GM12801 (cell line): ENCODE data around the gene ALX4.

Source experiments
- TF ChIP-seq, protein P1 (sequence below): IDR thresholded peaks from one replicate; pipeline ENCODE4 v1.5.1; 2011; ENCODE audit warnings: control low read depth; ENCODE audit not compliant: insufficient read length; ENCODE audit errors: extremely low read depth

ALX4 gene

DNA sequence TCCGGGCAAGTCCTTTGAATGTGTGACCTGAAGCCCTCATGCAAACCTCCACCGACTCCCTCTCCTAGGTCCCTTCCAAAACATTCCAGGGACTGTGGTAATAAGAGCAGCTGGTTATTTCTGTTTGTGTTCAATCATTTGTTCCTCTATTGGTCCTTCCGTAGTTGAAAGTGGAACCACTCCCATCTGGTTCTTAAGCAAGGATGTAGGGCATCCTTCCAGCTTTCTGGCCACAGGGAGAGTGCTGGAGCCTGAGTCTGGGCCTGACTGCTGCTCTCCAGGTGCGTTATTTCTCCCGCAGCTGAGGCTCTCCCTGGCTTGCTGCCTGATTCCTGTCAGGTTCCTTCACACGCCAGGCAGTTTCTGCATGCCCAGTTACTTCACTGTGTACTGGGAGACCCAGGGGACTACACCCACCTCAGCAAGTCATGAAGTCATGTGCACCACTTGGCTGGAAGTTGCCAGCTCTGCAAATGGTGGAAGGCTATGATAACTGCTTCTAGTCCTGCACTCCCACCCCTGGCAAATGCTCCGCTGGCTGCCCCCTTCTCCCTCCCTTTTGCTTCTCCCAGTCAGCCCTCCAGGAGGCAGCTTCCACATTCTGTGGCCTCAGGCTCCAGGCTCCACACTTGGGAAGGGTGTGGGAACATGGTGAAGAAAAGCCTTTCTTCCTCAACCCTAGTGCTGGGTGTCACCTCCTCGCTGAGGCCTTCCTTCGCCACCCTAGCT is 4.0 kb upstream of the ALX4 start:
- TF ChIP-seq, protein P1, sequence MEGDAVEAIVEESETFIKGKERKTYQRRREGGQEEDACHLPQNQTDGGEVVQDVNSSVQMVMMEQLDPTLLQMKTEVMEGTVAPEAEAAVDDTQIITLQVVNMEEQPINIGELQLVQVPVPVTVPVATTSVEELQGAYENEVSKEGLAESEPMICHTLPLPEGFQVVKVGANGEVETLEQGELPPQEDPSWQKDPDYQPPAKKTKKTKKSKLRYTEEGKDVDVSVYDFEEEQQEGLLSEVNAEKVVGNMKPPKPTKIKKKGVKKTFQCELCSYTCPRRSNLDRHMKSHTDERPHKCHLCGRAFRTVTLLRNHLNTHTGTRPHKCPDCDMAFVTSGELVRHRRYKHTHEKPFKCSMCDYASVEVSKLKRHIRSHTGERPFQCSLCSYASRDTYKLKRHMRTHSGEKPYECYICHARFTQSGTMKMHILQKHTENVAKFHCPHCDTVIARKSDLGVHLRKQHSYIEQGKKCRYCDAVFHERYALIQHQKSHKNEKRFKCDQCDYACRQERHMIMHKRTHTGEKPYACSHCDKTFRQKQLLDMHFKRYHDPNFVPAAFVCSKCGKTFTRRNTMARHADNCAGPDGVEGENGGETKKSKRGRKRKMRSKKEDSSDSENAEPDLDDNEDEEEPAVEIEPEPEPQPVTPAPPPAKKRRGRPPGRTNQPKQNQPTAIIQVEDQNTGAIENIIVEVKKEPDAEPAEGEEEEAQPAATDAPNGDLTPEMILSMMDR = no peak

DNA sequence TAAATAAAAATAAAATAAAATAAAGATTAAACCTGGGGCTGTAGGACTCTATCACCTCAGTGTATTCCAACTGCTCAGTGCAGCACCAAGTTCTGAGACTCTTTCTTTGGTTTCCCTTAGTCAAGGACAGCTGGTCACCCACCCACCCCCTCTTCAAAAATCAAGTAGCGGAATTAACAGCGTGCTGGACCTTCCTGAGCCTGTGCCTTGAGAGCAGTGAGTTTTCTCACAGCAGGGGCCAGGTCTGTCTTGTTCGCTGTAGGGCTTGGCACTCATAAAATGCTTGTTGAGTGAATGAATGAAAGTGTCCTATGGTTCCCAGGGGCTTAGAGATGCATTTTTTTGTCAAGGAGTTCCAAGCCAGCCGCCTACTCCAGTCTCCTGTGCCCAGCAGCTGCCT is 2.9 kb upstream of the ALX4 start:
- TF ChIP-seq, protein P1 = no peak

DNA sequence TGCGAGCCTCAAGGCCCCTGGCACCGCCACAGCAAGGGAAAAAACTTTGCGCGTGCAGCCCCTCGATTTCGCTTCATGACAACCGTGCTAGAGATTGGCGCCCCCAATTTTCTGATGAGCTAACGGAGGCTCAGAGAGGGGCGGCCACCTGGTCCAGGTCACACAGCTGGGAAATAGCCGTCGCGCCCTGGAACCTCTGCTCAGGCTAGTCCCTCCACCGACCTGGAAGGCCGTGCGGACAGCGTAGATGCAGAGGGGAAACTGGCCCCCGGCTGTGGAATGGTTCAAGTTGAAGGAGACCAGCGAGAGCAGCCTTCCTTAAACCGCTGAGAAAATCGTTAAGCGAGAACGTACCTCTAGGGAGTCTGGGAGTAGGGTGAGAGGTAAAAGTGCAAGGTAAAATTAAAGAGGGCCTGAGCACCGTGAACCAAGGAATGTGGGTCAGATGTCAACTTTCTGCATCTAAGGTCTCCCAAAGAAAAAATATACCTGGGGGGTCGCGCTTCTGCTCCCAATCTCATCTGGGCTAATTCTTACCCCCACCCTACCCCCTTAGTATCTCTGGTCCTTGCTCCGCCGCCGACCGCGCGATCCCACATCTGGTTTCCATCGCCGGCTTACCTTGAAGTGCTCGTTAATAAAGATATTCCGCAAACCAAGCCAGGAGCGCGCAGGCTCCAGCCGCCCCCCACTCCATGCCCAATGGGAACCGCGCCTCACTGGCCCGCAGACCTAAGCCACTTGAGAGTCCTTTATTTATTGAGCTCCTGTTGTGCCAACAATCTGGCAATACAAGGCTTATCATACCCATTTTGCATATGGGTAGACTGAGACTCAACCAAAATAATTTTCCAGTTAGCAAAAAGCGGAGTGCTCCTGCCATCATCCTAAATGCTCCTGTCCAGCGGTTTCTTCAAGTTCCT is 1.7 kb upstream of the ALX4 start:
- TF ChIP-seq, protein P1 = no peak

- TF ChIP-seq, protein P1 = no peak
Observed at GRCh38 chr11:44310463-44311272, 729 bp upstream of the ALX4 start.

- TF ChIP-seq, protein P1 = no peak
Observed at GRCh38 chr11:44310206-44310462, 195 bp upstream of the ALX4 start.

DNA sequence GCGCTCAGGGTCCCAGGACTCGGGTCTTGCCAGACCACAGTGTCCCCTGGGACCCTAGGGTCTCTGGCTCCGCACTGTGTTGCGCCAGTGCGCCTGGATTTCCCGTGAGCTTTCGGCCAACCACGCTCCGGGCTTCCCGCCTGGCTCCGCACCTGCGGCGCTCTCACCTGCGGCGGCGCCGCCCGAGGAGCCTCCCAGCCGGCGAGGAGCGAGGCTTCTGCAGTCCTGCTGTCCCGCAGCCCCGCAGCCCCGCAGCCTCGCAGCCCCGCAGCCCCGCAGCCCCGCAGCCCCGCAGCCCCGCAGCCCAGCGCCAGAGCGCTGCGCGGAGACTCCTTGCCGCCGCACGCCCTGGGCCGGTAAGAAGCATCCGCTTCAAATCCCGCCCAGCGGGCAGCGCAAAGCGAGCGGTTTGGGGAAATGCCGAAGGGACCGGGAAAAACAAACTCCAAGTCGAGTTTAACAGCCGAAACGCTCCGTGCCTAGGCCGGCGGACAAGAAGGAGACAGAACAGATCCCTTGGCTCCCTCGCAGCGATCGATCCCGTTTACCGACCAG is 939 bp downstream of the ALX4 start:
- TF ChIP-seq, protein P1 = no peak
